Choroid plexus epithelial cell (primary cell): Measurements from ENCODE around the gene LRP1B.

Experiments
- DNase-seq: peaks from one replicate; pipeline ENCODE4 v3.0.0-alpha.2; 2010; ENCODE audit warnings: low read depth
- H3K4me3 ChIP-seq: 2 replicates; pipeline ENCODE4 v1.5.1; 2011; ENCODE audit warnings: low read depth, mild to moderate bottlenecking, control low read depth, low read length, moderate library complexity
- CTCF ChIP-seq: conservative IDR thresholded peaks from 2 replicates; pipeline ENCODE4 v1.5.1; 2011; ENCODE audit warnings: low read depth, mild to moderate bottlenecking, control low read depth, inconsistent platforms, low read length, moderate library complexity

Gene LRP1B

DNA sequence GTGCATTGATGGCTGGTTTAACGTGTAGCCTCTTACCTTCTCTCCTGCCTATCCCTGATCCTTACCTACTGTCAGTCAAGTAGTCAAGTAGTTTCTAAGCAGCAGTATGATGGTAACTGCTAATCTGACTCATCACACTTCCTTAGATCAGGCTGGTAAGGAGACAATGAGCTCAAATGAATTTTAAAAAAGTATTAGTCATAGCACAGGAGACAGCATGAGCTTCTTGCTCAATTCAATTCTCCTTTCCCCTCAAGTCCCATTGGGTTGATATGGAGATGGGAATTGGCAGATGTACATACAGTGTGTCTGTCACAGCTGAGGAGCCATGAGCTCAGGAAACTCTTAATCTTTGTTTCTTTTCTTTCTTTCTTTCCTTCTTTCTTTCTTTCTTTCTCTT, 799.7 kb downstream of the LRP1B start:
- TF ChIP-seq CTCF, result no peak
- H3K4me3 ChIP-seq, result no peak overlapping the region
- DNase-seq, result peak; percentile 94

- no peak for TF ChIP-seq CTCF
- peak; percentile 80 for DNase-seq
- H3K4me3 ChIP-seq, result no peak overlapping the region
Observed at GRCh38 chr2:141329964-141330363, 800.9 kb downstream of the LRP1B start.

DNA sequence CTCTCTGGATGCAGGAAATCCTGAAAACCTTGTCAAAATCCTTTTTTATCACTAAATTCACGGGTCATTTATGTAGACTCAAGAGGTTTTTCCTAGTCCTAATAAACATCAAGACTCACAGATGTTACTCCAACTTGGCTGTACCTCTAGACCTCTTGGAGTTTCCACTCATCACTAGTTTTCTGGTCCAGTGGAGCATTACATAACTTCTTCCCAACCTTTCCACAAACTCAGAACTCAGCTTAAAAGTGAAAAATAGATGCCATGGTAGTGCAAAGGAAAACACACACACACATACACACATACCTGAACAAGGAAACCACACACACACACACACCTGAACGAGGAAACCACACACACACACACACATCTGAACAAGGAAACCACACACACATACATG, 807.2 kb downstream of the LRP1B start:
- no peak overlapping the region for H3K4me3 ChIP-seq
- TF ChIP-seq CTCF, result no peak
- no peak for DNase-seq

DNA sequence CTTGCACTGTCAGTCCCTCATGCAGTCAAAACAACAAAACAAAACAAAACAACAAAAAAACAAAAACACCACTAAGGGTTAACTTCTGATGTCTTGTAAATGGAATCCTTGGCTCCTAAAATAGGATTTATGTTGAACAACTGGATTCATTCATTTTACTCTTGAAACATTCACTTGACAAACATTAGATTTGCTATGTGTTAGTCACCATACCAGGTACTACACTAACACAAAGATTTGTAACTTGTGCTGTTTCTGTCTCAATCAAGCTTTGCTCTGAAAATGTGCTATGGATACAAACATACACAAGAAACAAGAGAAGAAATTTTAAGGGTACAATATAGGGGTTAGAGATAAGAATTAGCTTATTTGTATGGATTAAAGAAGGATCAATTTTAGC, 812.8 kb downstream of the LRP1B start:
- H3K4me3 ChIP-seq, result no peak overlapping the region
- DNase-seq, result peak; percentile 24
- no peak for TF ChIP-seq CTCF

DNA sequence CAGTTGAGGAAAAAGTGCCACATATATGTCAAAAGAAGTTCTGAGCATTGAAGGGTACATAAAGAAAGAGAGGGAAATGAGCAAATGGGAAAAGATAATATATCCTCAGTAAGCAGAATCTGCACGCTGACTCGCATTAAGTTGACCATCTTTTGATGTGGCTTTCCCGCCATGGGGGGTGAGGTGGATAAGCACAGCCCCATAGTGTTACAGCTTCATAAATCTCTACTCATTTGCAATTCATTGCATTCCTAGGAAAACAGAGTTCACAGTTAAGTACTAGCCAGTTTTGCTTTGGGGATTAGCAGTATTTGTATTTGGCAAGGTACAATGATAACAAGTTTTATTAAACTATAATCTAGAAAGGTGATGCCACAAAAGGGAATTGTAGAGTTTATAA, 814.2 kb downstream of the LRP1B start:
- no peak overlapping the region for H3K4me3 ChIP-seq
- DNase-seq, result peak; percentile 33
- no peak for TF ChIP-seq CTCF

DNA sequence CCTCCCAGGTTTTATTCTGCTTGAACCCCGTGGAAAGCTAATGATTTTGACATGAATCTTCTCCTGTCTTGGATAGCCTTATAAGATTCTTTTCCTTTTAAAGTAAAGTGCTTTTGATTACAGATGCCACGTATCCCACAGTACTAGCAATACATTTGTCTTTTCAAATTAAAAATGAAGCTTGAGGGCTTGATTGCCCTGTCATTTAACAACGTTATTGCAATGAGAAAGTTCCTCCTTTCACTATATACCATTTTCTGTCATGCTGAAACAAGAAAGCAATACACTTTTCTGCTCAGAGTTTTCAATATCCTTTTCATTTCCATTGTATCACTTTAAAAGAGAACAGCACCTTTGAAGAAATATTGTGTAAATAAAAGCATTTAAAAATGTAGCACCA, 814.7 kb downstream of the LRP1B start:
- TF ChIP-seq CTCF, result no peak
- no peak for DNase-seq
- H3K4me3 ChIP-seq, result no peak overlapping the region

- DNase-seq, result no peak
- no peak for TF ChIP-seq CTCF
- H3K4me3 ChIP-seq, result no peak overlapping the region
Observed at GRCh38 chr2:141313972-141314371, 816.8 kb downstream of the LRP1B start.
